Subcutaneous abdominal adipose tissue (tissue), 5 donors: ENCODE results near the gene MADCAM1.
A peak's percentile ranks its signal among the peaks of the same experiment; 100 is the strongest.

Source experiments
- H3K27ac ChIP-seq: one replicate; pipeline ENCODE4 v1.7.0; 2013; ENCODE audit warnings: low read depth, mild to moderate bottlenecking, inconsistent platforms, low read length, moderate library complexity
- H3K27me3 ChIP-seq, 5 donors: one replicate each; pipeline ENCODE4 v1.7.0; 2013; ENCODE audit warnings: low read length in 5 of 5, inconsistent platforms in 1 of 5; ENCODE audit not compliant: control insufficient read depth in 5 of 5, insufficient read depth in 4 of 5
- H3K36me3 ChIP-seq, 5 donors: one replicate each; pipeline ENCODE4 v1.7.0; 2013; ENCODE audit warnings: low read length in 5 of 5; ENCODE audit not compliant: control insufficient read depth in 5 of 5, insufficient read depth in 5 of 5
- H3K4me1 ChIP-seq, 5 donors: one replicate each; pipeline ENCODE4 v1.7.0; 2013; ENCODE audit warnings: low read length in 5 of 5, mild to moderate bottlenecking in 3 of 5, moderate library complexity in 1 of 5; ENCODE audit not compliant: control insufficient read depth in 5 of 5, insufficient read depth in 5 of 5
- H3K4me3 ChIP-seq, 5 donors: one replicate each; pipeline ENCODE4 v1.7.0; 2013; ENCODE audit warnings: low read length in 5 of 5, low read depth in 1 of 5
- H3K9ac ChIP-seq, 5 donors: one replicate each; pipeline ENCODE4 v1.7.0; 2013; ENCODE audit warnings: low read length in 5 of 5, mild to moderate bottlenecking in 4 of 5, moderate library complexity in 3 of 5
- H3K9me3 ChIP-seq, 5 donors: one replicate each; pipeline ENCODE4 v1.7.0; 2013; ENCODE audit warnings: low read length in 5 of 5; ENCODE audit not compliant: control insufficient read depth in 5 of 5
- donor health status: healthy.
- donor health status: healthy.
- donor health status: healthy.
- donor health status: healthy.
- donor health status: healthy.

Gene MADCAM1

GRCh38 chr19:495402-496111 lies 729 bp upstream of the MADCAM1 start:
- Histone ChIP-seq H3K9ac (no peak overlapping the region), H3K4me1 (peaks cover 0 to 13% (median 5%) of the 10 kb centered on the region in 5 donors), H3K4me3 (no peak overlapping the region), H3K27me3 (peaks cover 9 to 27% (median 18%) of the 10 kb centered on the region in 5 donors), H3K27ac (no peak overlapping the region), H3K9me3 (no peaks in the 10 kb centered on the region), H3K36me3 (no peaks in the 10 kb centered on the region)

GRCh38 chr19:496986-497385 lies 700 bp downstream of the MADCAM1 start:
- Histone ChIP-seq H3K9me3 (no peaks in the 10 kb centered on the region), H3K36me3 (no peaks in the 10 kb centered on the region), H3K27ac (no peak overlapping the region), H3K4me3 (no peak overlapping the region), H3K27me3 (peaks cover 9 to 27% (median 18%) of the 10 kb centered on the region in 5 donors), H3K4me1 (peaks cover 0 to 13% (median 5%) of the 10 kb centered on the region in 5 donors), H3K9ac (no peak overlapping the region)

GRCh38 chr19:497491-497868 lies 1.2 kb downstream of the MADCAM1 start:
- Histone ChIP-seq H3K27me3 (peaks cover 9 to 27% (median 18%) of the 10 kb centered on the region in 5 donors), H3K36me3 (no peaks in the 10 kb centered on the region), H3K9me3 (no peaks in the 10 kb centered on the region), H3K4me3 (no peak overlapping the region), H3K4me1 (peaks cover 0 to 13% (median 5%) of the 10 kb centered on the region in 5 donors), H3K9ac (no peak overlapping the region), H3K27ac (no peak overlapping the region)

- no peak overlapping the region for H3K9ac ChIP-seq
Observed at GRCh38 chr19:497869-498510, 1.7 kb downstream of the MADCAM1 start.

GRCh38 chr19:498511-498891 lies 2.2 kb downstream of the MADCAM1 start:
- Histone ChIP-seq H3K4me1 (peaks cover 0 to 13% (median 5%) of the 10 kb centered on the region in 5 donors), H3K36me3 (no peaks in the 10 kb centered on the region), H3K9ac (no peak overlapping the region), H3K9me3 (no peaks in the 10 kb centered on the region), H3K27me3 (peaks cover 9 to 27% (median 18%) of the 10 kb centered on the region in 5 donors), H3K4me3 (no peak overlapping the region), H3K27ac (no peak overlapping the region)

More at GRCh38 chr19:497869-498510, 1.7 kb downstream of the MADCAM1 start:
- Histone ChIP-seq H3K36me3 (no peaks in the 10 kb centered on the region), H3K4me3 (peak overlapping the region in 1 of 5 donors; percentile 37), H3K4me1 (peaks cover 0 to 13% (median 5%) of the 10 kb centered on the region in 5 donors), H3K27me3 (peaks cover 9 to 27% (median 18%) of the 10 kb centered on the region in 5 donors), H3K9me3 (no peaks in the 10 kb centered on the region), H3K27ac (no peak overlapping the region)

- Histone ChIP-seq H3K27me3 (peaks cover 9 to 27% (median 18%) of the 10 kb centered on the region in 5 donors), H3K27ac (no peak overlapping the region), H3K4me1 (peaks cover 0 to 9% (median 5%) of the 10 kb centered on the region in 5 donors), H3K4me3 (no peak overlapping the region), H3K36me3 (no peaks in the 10 kb centered on the region), H3K9me3 (no peaks in the 10 kb centered on the region), H3K9ac (no peak overlapping the region)
Observed at GRCh38 chr19:498977-499623, 2.8 kb downstream of the MADCAM1 start.

- Histone ChIP-seq H3K27me3 (peaks cover 9 to 16% (median 10%) of the 10 kb centered on the region in 5 donors), H3K36me3 (no peaks in the 10 kb centered on the region), H3K27ac (no peak overlapping the region), H3K4me3 (no peak overlapping the region), H3K9ac (no peak overlapping the region), H3K9me3 (no peaks in the 10 kb centered on the region), H3K4me1 (peaks cover 0 to 11% (median 9%) of the 10 kb centered on the region in 5 donors)
Observed at GRCh38 chr19:501646-502045, 5.4 kb downstream of the MADCAM1 start.

- no peak overlapping the region for H3K27ac ChIP-seq
- H3K27me3 ChIP-seq = no peaks in the 10 kb centered on the region
- peaks cover 0 to 4% (median 2%) of the 10 kb centered on the region in 5 donors for H3K36me3 ChIP-seq
- H3K9me3 ChIP-seq = no peaks in the 10 kb centered on the region
- H3K4me1 ChIP-seq = peaks cover 0 to 20% (median 20%) of the 10 kb centered on the region in 5 donors
- no peak overlapping the region for H3K4me3 ChIP-seq
- no peak overlapping the region for H3K9ac ChIP-seq
Observed at GRCh38 chr19:504616-505015, 8.3 kb downstream of the MADCAM1 start.

GRCh38 chr19:506404-507285 lies 10.4 kb downstream of the MADCAM1 start:
- Histone ChIP-seq H3K9me3 (no peaks in the 10 kb centered on the region), H3K27me3 (no peaks in the 10 kb centered on the region), H3K4me1 (peaks cover 6 to 35% (median 34%) of the 10 kb centered on the region in 5 donors), H3K9ac (peak overlapping the region; percentile 63 to 88 (median 83)), H3K36me3 (peaks cover 0 to 6% (median 4%) of the 10 kb centered on the region in 5 donors), H3K4me3 (peak overlapping the region; percentile 75 to 97 (median 89)), H3K27ac (peak overlapping the region; percentile 88)
